H1 (cell line): ENCODE data around the gene NOTUM. TPM values are rescaled to one million over a fixed set of nuclear protein-coding genes. Genes with fewer than 3 reads are reported as not detected.

Experiments
- CEBPB ChIP-seq: IDR thresholded peaks from 2 replicates; pipeline ENCODE4 v1.6.1; 2012; ENCODE audit warnings: low read depth, low read length
- CHD2 ChIP-seq: IDR thresholded peaks from 2 replicates; pipeline ENCODE4 v1.6.1; 2012; ENCODE audit warnings: low read length, improper control_type of control experiment
- CHD7 ChIP-seq: fragments of 300-600 bp; sonication (generic); IDR thresholded peaks from 2 replicates; pipeline ENCODE4 v1.7.1; 2012; ENCODE audit warnings: low read length, moderate library complexity, mild to moderate bottlenecking, inconsistent platforms; ENCODE audit not compliant: insufficient replicate concordance
- FOSL1 ChIP-seq: IDR thresholded peaks from 2 replicates; pipeline ENCODE4 v1.6.1; 2011; ENCODE audit warnings: mild to moderate bottlenecking, low read depth, low read length, moderate library complexity; ENCODE audit not compliant: insufficient read depth
- GTF2F1 ChIP-seq: IDR thresholded peaks from 2 replicates; pipeline ENCODE4 v1.6.1; 2012; ENCODE audit warnings: low read depth, low read length, improper control_type of control experiment, borderline replicate concordance
- KDM4A ChIP-seq: IDR thresholded peaks from one replicate; pipeline ENCODE4 v1.7.1; 2012; ENCODE audit warnings: low read depth, mild to moderate bottlenecking, moderate library complexity, low read length, inconsistent platforms; ENCODE audit not compliant: severe bottlenecking
- POLR2A ChIP-seq, 2 experiments: IDR thresholded peaks; 1 replicate in 1 of 2; 2 replicates in 1 of 2; pipeline ENCODE4 v1.6.1; 2011; ENCODE audit warnings: low read depth in 2 of 2, low read length in 2 of 2, mild to moderate bottlenecking in 2 of 2; ENCODE audit errors: control extremely low read depth in 1 of 2
- POLR2AphosphoS5 ChIP-seq: IDR thresholded peaks from 2 replicates; pipeline ENCODE4 v1.6.1; 2011; ENCODE audit warnings: low read depth, low read length
- RNF2 ChIP-seq: fragments of 200-900, 300-1000 bp; sonication (generic); IDR thresholded peaks from 2 replicates; pipeline ENCODE4 v1.7.1; 2016; ENCODE audit warnings: borderline replicate concordance, low read depth, mild to moderate bottlenecking, antibody characterized with exemption, low read length; ENCODE audit not compliant: poor library complexity, severe bottlenecking; ENCODE audit errors: missing control alignments
- SP1 ChIP-seq: IDR thresholded peaks from 2 replicates; pipeline ENCODE4 v1.6.1; 2011; ENCODE audit warnings: low read depth, low read length
- SP2 ChIP-seq: IDR thresholded peaks from 2 replicates; pipeline ENCODE4 v1.6.1; 2012; ENCODE audit warnings: mild to moderate bottlenecking, low read length, inconsistent platforms
- TAF1 ChIP-seq: IDR thresholded peaks from 2 replicates; pipeline ENCODE4 v1.6.1; 2011; ENCODE audit warnings: mild to moderate bottlenecking, low read depth, low read length
- polyA plus RNA-seq, 7 experiments: library from polyadenylated mRNA; depleted of rRNA in 3 of 7; stranded (reverse) in 5 of 7; unstranded in 2 of 7; fragments of >200 nt in 5 of 7; fragments of 200-250 nt in 2 of 7; gene quantifications; 1 replicate in 5 of 7; 2 replicates in 1 of 7; 4 replicates in 1 of 7; pipeline versions ENCODE4 v1.2.1 to v1.2.3, GENCODE V29; 2011 to 2013; ENCODE audit warnings: missing spikeins in 2 of 7, mixed read lengths in 2 of 7
- total RNA-seq: library from RNA; stranded (reverse); fragmentation: NEBNext Ultra II Directional; extraction: Animal tissue kit (Norgen Biotek cat#: 25700); gene quantifications from 2 replicates; pipeline ENCODE4 v1.2.1, GENCODE V29; 2021

NOTUM gene
- total and polyA plus RNA-seq, 2 of the 8 experiments (the other 6 are each of a cell fraction or from before 2014, with no cell fraction given): 0.45 to 0.76 TPM

- TF ChIP-seq CHD7 (no peak), TAF1 (peak; percentile 94), CHD2 (no peak), CEBPB (no peak), RNF2 (no peak), POLR2A (IDR thresholded peaks at IDR 0.05; ENCODE audit: control extremely low read depth in 1 of 2, low read depth in 2 of 2, low read length in 2 of 2) (peak in 1 of 2 experiments; percentile 81; a peak in 2 of 3 replicates), SP2 (no peak), KDM4A (peak; percentile 59), GTF2F1 (no peak), FOSL1 (no peak), SP1 (peak; percentile 85; the same call in 1 of the 2 replicates), POLR2AphosphoS5 (peak; percentile 66; the same call in 1 of the 2 replicates)
Measured at GRCh38 chr17:81977211-81977808, 16.3 kb upstream of the NOTUM start, which contains the start of gene ASPSCR1 (continued).
